ENCODE data around the gene WDR47.

DNA sequence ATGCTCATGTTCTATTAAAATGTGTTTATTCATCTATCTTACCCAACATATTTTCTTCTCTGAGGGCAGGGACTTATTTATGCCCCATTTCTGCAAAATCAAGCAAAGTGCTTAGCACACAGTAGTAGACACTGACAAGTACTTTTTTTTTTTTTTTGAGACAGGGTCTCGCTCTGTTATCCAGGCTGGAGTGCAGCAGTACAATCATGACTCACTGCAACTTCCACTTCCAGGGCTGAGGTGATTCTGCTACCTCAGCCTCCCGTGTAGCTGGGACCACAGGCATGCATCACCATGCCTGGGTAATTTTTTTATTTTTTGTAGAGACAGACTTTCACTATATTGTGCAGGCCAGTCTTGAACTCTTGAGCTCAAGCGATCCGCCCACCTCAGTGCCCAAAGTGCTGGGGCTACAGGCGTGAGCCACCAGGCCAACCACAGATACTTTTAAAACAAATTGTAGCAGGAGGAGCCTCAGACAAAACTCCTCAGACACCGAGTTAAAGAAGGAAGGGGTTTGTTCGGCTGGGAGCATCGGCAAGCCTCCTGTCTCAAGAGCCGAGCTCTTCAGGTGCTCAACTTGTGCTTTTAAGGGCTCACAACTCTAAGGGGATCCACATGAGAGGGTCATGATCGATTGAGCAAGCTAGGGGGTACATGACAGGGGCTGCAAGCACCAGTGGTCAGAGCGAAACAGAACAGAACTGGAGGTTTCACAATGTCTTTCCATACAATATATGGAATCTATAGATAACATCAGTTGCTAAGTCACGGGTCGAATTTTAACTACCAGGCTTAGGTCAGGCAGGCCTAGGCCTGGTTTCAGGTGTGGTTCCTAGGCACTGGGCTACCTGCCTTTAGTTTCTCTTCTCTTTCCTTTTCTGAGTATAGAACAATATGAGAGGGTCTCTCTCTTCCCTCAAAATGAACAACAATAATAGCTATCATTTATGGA is 42.9 kb upstream of the WDR47 start:
- TF ChIP-seq, protein P1, sequence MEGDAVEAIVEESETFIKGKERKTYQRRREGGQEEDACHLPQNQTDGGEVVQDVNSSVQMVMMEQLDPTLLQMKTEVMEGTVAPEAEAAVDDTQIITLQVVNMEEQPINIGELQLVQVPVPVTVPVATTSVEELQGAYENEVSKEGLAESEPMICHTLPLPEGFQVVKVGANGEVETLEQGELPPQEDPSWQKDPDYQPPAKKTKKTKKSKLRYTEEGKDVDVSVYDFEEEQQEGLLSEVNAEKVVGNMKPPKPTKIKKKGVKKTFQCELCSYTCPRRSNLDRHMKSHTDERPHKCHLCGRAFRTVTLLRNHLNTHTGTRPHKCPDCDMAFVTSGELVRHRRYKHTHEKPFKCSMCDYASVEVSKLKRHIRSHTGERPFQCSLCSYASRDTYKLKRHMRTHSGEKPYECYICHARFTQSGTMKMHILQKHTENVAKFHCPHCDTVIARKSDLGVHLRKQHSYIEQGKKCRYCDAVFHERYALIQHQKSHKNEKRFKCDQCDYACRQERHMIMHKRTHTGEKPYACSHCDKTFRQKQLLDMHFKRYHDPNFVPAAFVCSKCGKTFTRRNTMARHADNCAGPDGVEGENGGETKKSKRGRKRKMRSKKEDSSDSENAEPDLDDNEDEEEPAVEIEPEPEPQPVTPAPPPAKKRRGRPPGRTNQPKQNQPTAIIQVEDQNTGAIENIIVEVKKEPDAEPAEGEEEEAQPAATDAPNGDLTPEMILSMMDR (IDR thresholded peaks at IDR 0.05; ENCODE audit: low read length): no peak
- TF ChIP-seq EZH2 (IDR thresholded peaks at IDR 0.05; ENCODE audit: borderline replicate concordance, low read length): no peak

Measured in OCI-LY1 (cell line).